ENCODE data around the gene PRRT2.

- TF ChIP-seq ZNF671 (CRISPR knock-in tag; IDR thresholded peaks at IDR 0.05): no peak
- TF ChIP-seq SP1 (CRISPR knock-in tag; conservative IDR thresholded peaks at IDR 0.05): no peak
- no peak for TF ChIP-seq ZNF138 (CRISPR knock-in tag; conservative IDR thresholded peaks at IDR 0.05)
- TF ChIP-seq ZNF532 (CRISPR knock-in tag; IDR thresholded peaks at IDR 0.05; ENCODE audit: borderline replicate concordance): no peak
- TF ChIP-seq NR3C1 (CRISPR knock-in tag; conservative IDR thresholded peaks at IDR 0.05; ENCODE audit: low read depth): no peak
- no peak for TF ChIP-seq JUN (CRISPR knock-in tag; IDR thresholded peaks at IDR 0.05)
- no peak for TF ChIP-seq ZNF232 (CRISPR knock-in tag; IDR thresholded peaks at IDR 0.05)
- TF ChIP-seq, protein P1, sequence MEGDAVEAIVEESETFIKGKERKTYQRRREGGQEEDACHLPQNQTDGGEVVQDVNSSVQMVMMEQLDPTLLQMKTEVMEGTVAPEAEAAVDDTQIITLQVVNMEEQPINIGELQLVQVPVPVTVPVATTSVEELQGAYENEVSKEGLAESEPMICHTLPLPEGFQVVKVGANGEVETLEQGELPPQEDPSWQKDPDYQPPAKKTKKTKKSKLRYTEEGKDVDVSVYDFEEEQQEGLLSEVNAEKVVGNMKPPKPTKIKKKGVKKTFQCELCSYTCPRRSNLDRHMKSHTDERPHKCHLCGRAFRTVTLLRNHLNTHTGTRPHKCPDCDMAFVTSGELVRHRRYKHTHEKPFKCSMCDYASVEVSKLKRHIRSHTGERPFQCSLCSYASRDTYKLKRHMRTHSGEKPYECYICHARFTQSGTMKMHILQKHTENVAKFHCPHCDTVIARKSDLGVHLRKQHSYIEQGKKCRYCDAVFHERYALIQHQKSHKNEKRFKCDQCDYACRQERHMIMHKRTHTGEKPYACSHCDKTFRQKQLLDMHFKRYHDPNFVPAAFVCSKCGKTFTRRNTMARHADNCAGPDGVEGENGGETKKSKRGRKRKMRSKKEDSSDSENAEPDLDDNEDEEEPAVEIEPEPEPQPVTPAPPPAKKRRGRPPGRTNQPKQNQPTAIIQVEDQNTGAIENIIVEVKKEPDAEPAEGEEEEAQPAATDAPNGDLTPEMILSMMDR (IDR thresholded peaks at IDR 0.05): no peak
- TF ChIP-seq ZNF396 (CRISPR knock-in tag; IDR thresholded peaks at IDR 0.05; ENCODE audit: borderline replicate concordance): no peak
- TF ChIP-seq, protein P2, sequence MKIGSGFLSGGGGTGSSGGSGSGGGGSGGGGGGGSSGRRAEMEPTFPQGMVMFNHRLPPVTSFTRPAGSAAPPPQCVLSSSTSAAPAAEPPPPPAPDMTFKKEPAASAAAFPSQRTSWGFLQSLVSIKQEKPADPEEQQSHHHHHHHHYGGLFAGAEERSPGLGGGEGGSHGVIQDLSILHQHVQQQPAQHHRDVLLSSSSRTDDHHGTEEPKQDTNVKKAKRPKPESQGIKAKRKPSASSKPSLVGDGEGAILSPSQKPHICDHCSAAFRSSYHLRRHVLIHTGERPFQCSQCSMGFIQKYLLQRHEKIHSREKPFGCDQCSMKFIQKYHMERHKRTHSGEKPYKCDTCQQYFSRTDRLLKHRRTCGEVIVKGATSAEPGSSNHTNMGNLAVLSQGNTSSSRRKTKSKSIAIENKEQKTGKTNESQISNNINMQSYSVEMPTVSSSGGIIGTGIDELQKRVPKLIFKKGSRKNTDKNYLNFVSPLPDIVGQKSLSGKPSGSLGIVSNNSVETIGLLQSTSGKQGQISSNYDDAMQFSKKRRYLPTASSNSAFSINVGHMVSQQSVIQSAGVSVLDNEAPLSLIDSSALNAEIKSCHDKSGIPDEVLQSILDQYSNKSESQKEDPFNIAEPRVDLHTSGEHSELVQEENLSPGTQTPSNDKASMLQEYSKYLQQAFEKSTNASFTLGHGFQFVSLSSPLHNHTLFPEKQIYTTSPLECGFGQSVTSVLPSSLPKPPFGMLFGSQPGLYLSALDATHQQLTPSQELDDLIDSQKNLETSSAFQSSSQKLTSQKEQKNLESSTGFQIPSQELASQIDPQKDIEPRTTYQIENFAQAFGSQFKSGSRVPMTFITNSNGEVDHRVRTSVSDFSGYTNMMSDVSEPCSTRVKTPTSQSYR (CRISPR knock-in tag; IDR thresholded peaks at IDR 0.05): no peak
- TF ChIP-seq, protein P3, sequence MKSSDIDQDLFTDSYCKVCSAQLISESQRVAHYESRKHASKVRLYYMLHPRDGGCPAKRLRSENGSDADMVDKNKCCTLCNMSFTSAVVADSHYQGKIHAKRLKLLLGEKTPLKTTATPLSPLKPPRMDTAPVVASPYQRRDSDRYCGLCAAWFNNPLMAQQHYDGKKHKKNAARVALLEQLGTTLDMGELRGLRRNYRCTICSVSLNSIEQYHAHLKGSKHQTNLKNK (CRISPR knock-in tag; IDR thresholded peaks at IDR 0.05): no peak
- TF ChIP-seq, protein P4, sequence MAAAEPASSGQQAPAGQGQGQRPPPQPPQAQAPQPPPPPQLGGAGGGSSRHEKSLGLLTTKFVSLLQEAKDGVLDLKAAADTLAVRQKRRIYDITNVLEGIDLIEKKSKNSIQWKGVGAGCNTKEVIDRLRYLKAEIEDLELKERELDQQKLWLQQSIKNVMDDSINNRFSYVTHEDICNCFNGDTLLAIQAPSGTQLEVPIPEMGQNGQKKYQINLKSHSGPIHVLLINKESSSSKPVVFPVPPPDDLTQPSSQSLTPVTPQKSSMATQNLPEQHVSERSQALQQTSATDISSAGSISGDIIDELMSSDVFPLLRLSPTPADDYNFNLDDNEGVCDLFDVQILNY (CRISPR knock-in tag; IDR thresholded peaks at IDR 0.05): no peak
- TF ChIP-seq, protein P5, sequence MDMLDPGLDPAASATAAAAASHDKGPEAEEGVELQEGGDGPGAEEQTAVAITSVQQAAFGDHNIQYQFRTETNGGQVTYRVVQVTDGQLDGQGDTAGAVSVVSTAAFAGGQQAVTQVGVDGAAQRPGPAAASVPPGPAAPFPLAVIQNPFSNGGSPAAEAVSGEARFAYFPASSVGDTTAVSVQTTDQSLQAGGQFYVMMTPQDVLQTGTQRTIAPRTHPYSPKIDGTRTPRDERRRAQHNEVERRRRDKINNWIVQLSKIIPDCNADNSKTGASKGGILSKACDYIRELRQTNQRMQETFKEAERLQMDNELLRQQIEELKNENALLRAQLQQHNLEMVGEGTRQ (CRISPR knock-in tag; IDR thresholded peaks at IDR 0.05): no peak
Observed at GRCh38 chr16:29777576-29778350, 34.2 kb upstream of the PRRT2 start, which contains the start of gene ZG16.
